ENCODE data around the gene ITGAE.
"Not testable (repeated sequence)": the region's sequence is repeated elsewhere in the genome, so short reads cannot be mapped to it uniquely, and the experiment has no call there.

The ITGAE gene

DNA sequence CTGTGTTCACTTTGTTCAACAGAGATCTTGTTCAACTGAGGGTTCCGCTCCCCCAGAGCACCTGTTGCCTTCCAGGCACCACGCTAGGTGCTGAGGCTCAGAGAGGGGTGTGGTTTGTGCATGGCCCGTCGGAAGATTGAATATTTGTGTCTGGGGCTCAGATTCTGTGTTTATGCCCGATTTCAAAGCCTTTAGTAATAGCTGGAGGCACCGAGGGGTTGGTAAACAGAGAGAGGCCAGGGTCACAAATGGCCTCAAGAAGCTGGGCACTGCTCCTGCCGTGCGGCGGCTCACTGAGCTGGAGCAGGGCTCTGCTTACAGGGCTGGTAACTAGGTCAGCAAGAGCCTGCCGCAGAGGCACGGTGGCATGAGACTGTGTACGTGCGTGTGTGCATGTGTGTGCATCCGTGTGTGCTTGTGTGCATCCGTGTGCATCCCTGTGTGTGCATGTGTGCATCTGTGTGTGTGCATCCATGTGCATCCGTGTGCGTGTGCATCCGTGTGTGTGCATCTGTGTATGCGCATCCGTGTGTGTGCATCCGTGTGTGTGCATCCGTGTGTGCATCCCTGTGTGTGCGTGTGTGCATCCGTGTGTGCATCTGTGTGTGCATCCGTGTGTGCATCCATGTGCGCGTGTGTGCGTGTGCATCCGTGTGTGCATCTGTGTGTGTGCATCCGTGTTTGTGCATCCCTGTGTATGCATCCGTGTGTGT, 5.4 kb downstream of the ITGAE start:
- no peak for DNase-seq (ENCODE audit: low read depth)

DNA sequence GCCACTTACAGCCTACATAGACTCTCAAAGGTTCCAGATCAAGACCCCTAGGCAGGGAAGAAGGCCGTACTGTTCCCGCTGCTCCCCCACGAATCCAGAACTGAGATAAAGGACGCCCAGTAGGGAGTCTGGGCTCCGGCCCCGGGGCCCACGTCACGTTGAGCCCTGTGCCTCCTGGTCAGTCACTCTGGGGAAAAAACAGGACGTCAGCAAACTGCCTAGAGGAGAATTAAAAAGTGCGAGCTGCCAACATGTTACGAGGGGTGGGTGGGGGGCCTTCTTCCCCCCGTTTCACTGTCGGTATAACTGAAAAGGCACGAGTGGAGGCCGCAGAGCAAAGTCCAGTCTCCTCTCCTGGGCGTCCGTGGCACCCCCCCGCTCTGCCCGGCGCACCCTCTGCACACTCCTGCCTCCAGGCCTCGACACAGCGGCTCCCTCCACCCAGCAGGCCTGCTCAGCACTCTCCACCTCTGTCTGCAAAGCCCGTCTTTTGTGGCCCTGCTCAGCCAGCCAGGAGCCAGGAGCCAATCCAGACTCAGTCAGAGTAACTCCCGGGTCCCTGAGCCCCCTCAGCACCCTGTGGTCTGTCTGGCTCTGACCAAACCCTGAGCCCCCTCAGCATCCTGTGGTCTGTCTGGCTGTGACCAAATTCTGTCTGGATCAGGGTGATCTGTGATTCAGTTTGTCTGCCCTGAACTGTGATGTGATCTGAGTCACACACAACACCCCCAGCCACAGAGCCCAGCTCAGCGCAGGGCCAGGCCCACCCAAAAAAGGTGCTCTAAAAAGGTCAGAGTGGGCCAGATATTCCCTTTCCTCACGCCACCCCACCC, 6.2 kb downstream of the ITGAE start:
- no peak for DNase-seq (ENCODE audit: low read depth)

- not testable (repeated sequence) for DNase-seq (ENCODE audit: low read depth)
Observed at GRCh38 chr17:3794152-3794551, 6.8 kb downstream of the ITGAE start.

- DNase-seq (ENCODE audit: low read depth), result not testable (repeated sequence)
Observed at GRCh38 chr17:3793258-3793657, 7.7 kb downstream of the ITGAE start.

- no peak for DNase-seq (ENCODE audit: low read depth)
Observed at GRCh38 chr17:3792481-3792880, 8.5 kb downstream of the ITGAE start.

DNA sequence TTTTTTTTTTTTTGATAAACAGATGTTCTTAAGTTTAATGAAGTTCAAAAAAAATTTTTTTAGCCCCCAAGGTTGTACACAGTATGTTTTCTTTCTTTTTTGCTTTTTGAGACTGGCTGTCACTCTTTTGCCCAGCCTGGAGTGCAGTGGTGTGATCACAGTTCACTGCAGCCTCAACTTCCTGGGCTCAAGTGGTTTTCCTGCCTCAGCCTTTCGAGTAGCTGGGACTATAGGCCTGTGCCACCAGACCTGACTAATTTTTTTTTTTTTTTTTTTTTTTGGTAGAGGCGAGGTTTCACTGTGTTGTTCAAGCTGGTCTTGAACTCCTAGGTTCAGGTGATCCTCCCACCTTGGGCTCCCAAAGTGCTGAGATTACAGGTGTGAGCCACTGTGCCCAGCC, 12.8 kb downstream of the ITGAE start:
- DNase-seq (ENCODE audit: low read depth), result no peak

DNA sequence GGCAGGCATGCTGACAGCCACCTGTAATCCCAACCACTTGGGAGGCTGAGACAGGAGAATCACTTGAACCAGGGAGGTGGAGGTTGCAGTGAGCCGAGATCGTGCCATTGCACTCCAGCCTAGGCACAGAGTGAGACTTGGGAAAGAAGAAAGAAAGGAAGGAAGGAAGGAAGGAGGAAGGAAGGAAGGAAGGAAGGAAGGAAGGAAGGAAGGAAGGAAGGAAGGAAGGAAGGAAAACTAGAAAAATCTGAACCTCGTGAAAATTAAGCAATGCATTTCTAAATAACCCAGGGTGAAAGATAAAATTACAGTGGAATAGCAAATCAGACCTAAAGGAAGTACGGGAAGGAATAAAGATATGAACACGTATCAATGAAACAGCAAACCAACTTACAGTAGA, 15.7 kb downstream of the ITGAE start:
- DNase-seq (ENCODE audit: low read depth), result not testable (repeated sequence)

- no peak for DNase-seq (ENCODE audit: low read depth)
Observed at GRCh38 chr17:3782751-3783150, 18.2 kb downstream of the ITGAE start.

GRCh38 chr17:3780986-3781385, 20.0 kb downstream of the ITGAE start:
- DNase-seq (ENCODE audit: low read depth), result no peak

- no peak for DNase-seq (ENCODE audit: low read depth)
Observed at GRCh38 chr17:3777366-3778120, 23.4 kb downstream of the ITGAE start.

DNA sequence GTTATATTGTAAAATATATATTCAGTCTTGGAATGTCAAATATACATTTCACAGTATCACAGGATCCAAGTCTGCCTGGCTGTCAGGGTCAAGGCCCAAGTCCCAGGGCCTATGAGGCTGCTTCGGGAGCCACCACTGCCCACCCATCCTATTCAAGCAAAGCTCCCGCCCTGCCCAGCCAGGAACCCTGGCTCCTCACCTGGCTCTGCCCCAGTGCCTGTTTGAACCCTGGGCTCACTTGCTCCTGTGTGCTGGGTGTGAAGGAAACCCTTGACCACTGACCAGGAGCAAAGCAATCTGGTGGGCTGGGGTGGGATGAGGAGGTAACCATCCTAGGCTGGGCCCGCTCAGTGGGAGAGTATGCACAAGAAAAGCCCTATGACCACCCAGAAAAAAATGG, 27.0 kb downstream of the ITGAE start:
- DNase-seq (ENCODE audit: low read depth), result no peak

GRCh38 chr17:3773511-3773910, 27.5 kb downstream of the ITGAE start:
- DNase-seq (ENCODE audit: low read depth), result no peak

DNA sequence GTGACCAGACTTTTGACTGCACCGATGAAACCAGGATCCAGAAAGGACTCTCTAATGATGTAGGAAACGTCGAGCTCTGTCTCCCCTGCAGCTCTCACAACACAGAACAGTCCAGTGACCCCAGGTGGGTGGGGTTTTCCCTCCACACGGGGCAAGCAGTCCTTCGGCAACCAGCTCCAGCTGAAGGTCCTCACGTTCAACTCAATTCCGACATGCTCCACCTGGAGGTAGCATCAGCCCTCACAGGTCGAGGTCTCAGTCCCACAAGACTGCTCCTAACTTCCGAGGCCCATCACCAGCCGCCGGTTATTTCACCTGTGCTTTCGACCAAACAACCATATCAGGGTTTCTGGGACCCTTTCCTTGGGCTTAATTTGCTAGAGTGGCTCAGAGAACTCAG, 28.2 kb downstream of the ITGAE start:
- no peak for DNase-seq (ENCODE audit: low read depth)

DNA sequence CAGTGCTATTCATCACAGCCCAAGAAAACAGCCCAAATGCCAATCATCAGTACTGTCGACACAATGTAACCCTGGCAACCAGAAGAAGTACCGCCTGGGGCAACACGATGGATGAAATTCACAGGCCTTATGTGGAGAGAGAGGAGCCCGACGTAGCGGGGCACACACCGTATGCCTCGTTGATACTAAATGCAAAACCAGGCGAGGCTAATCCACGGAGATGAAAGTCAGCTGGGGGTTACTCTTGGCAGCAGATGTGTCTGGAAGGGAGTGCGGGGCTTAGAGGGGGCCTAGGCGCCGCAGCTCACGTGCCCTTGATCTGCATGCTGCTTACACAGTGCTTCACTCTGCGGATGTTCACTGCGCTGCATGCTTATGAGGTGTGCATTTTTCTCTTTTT, 29.8 kb downstream of the ITGAE start:
- DNase-seq (ENCODE audit: low read depth), result no peak

DNA sequence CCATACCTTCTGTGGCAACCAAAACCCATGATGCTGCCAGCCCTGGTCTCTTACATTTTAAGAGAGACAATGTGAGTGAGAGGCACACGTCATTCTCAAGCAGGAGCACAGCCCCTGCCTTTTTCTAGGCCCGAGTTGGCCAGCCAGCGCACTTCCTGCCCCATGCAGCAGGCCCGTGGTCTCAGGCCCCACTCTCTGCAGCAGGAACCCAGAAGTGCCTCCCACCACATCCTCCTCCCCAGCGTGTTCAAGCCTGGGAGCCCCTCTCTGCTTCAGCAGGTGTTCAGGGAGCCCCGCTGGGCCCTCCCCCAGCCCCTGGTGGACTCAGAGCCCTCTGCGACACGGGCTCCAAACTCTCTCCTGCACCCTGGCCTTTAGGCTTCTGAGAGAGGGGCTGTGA, 30.5 kb downstream of the ITGAE start:
- no peak for DNase-seq (ENCODE audit: low read depth)

GRCh38 chr17:3768769-3769168, 32.2 kb downstream of the ITGAE start:
- DNase-seq (ENCODE audit: low read depth), result no peak

GRCh38 chr17:3768341-3768740, 32.6 kb downstream of the ITGAE start:
- no peak for DNase-seq (ENCODE audit: low read depth)

- no peak for DNase-seq (ENCODE audit: low read depth)
Observed at GRCh38 chr17:3766779-3767178, 34.2 kb downstream of the ITGAE start.

- no peak for DNase-seq (ENCODE audit: low read depth)
Observed at GRCh38 chr17:3765981-3766380, 35.0 kb downstream of the ITGAE start.

GRCh38 chr17:3763777-3764170, 37.2 kb downstream of the ITGAE start:
- no peak for DNase-seq (ENCODE audit: low read depth)

- no peak for DNase-seq (ENCODE audit: low read depth)
Observed at GRCh38 chr17:3762922-3763776, 37.8 kb downstream of the ITGAE start.

DNA sequence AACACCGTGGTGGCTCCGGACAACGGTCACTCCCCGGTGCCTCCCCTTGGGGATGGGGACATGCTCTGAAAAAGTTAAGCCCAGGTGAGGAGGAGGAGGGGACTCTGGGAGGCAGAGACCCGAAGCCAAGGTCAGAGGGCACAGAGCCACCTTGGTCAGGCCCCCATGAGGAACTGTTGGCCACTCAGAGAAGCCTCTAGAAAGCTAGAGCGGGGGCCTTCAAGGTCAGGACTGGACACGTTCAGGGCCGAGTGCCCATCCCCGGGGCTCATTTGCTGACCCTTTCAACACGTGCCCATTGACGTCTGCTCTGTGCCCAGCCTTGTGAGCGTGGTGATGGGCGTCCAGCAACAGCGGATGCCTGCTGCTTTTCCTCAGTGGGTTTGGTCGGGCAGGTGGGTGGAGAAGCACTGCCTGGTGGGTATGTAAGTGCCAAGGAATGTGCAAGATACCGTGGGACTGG, 39.0 kb downstream of the ITGAE start:
- DNase-seq (ENCODE audit: low read depth), result no peak

All from T follicular helper cell (primary cell).